ENCODE measurements around the gene ZBTB5. TPM values are rescaled to one million over a fixed set of nuclear protein-coding genes. Genes with fewer than 3 reads are reported as not detected.
A peak's percentile ranks its signal among the peaks of the same experiment; 100 is the strongest.
"Not testable (repeated sequence)": the region's sequence is repeated elsewhere in the genome, so short reads cannot be mapped to it uniquely, and the experiment has no call there.

The ZBTB5 gene
- total RNA-seq (2014; rRNA removed; shearing (Covaris generic)) = 5.1 and 5.7 TPM in 2 replicates
- polyA plus RNA-seq (2015; cell fraction: cytosol; rRNA removed) = 5.9 and 6.5 TPM in 2 replicates
- polyA plus RNA-seq (2015; cell fraction: nucleus; rRNA removed) = 13.2 and 13.3 TPM in 2 replicates

- DNase-seq (ENCODE audit: low read depth) = peak; percentile 100
Measured at GRCh38 chr9:37465249-37466036, at the start of gene ZBTB5. Gene ZBTB5, minus strand, starts transcription at chr9:37465450. Its CDS starts 22,899 bp downstream, at chr9:37442551.

GRCh38 chr9:37514999-37515398 is 49.7 kb upstream of the ZBTB5 start:
- DNase-seq (ENCODE audit: low read depth) = no peak

- not testable (repeated sequence) for DNase-seq (ENCODE audit: low read depth)
Measured at GRCh38 chr9:37514415-37514814, 49.2 kb upstream of the ZBTB5 start.

GRCh38 chr9:37512437-37512836 is 47.2 kb upstream of the ZBTB5 start:
- DNase-seq (ENCODE audit: low read depth) = no peak

- no peak for DNase-seq (ENCODE audit: low read depth)
Measured at GRCh38 chr9:37511016-37512010, 46.1 kb upstream of the ZBTB5 start.

- DNase-seq (ENCODE audit: low read depth) = not testable (repeated sequence)
Measured at GRCh38 chr9:37510053-37510452, 44.8 kb upstream of the ZBTB5 start.

- no peak for DNase-seq (ENCODE audit: low read depth)
Measured at GRCh38 chr9:37509536-37509935, 44.3 kb upstream of the ZBTB5 start.

GRCh38 chr9:37508834-37509206 is 43.6 kb upstream of the ZBTB5 start:
- no peak for DNase-seq (ENCODE audit: low read depth)

- DNase-seq (ENCODE audit: low read depth) = no peak
Measured at GRCh38 chr9:37508135-37508833, 43.0 kb upstream of the ZBTB5 start.

GRCh38 chr9:37507566-37508134 is 42.4 kb upstream of the ZBTB5 start:
- DNase-seq (ENCODE audit: low read depth) = no peak

GRCh38 chr9:37504605-37505004 is 39.4 kb upstream of the ZBTB5 start:
- DNase-seq (ENCODE audit: low read depth) = no peak

- peak; percentile 31 for DNase-seq (ENCODE audit: low read depth)
Measured at GRCh38 chr9:37503736-37504135, 38.5 kb upstream of the ZBTB5 start.

GRCh38 chr9:37501957-37502596 is 36.8 kb upstream of the ZBTB5 start:
- no peak for DNase-seq (ENCODE audit: low read depth)

- no peak for DNase-seq (ENCODE audit: low read depth)
Measured at GRCh38 chr9:37499297-37499696, 34.0 kb upstream of the ZBTB5 start.

- DNase-seq (ENCODE audit: low read depth) = no peak
Measured at GRCh38 chr9:37498457-37498856, 33.2 kb upstream of the ZBTB5 start.

GRCh38 chr9:37497320-37497719 is 32.1 kb upstream of the ZBTB5 start:
- no peak for DNase-seq (ENCODE audit: low read depth)

- no peak for DNase-seq (ENCODE audit: low read depth)
Measured at GRCh38 chr9:37496020-37496419, 30.8 kb upstream of the ZBTB5 start.

GRCh38 chr9:37495571-37495970 is 30.3 kb upstream of the ZBTB5 start:
- no peak for DNase-seq (ENCODE audit: low read depth)

GRCh38 chr9:37491939-37492338 is 26.7 kb upstream of the ZBTB5 start:
- no peak for DNase-seq (ENCODE audit: low read depth)
